Mucosa of descending colon (tissue), 3 donors: ENCODE data around the gene GPR68. TPM values are rescaled to one million over a fixed set of nuclear protein-coding genes. Genes with fewer than 3 reads are reported as not detected.

Source experiments
- ATAC-seq: fragments of 200-7000 bp; cut with Tn5 transposase; one replicate; pipeline ENCODE4 v1.9.1; 2020; ENCODE audit warnings: mild to moderate bottlenecking, moderate library complexity
- DNase-seq, 3 donors: peaks; one replicate each; pipeline ENCODE4 v3.0.0-alpha.2; 2020
- H3K36me3 ChIP-seq: fragments of 200-600 bp; one replicate; pipeline ENCODE4 v1.8.0; 2021; ENCODE audit warnings: low read depth, mild to moderate bottlenecking
- H3K4me1 ChIP-seq: fragments of 200-600 bp; one replicate; pipeline ENCODE4 v1.8.0; 2021; ENCODE audit warnings: low read depth, mild to moderate bottlenecking
- H3K4me3 ChIP-seq: fragments of 200-600 bp; one replicate; pipeline ENCODE4 v1.8.0; 2021; ENCODE audit warnings: mild to moderate bottlenecking
- H3K9me3 ChIP-seq: fragments of 200-600 bp; one replicate; pipeline ENCODE4 v1.8.0; 2021; ENCODE audit warnings: mild to moderate bottlenecking
- CTCF ChIP-seq: fragments of 200-600 bp; IDR thresholded peaks from one replicate; pipeline ENCODE4 v1.8.0; 2022; ENCODE audit warnings: antibody characterized with exemption, mild to moderate bottlenecking
- intact Hi-C, 2 donors: fragments of 100-400 bp; cut with DNase I in 1 of 2; cut with micrococcal nuclease in 1 of 2; formaldehyde crosslinking; loops; one replicate each; pipeline versions ENCODE4 v1.11.0 to v1.11.1; 2022; cut with DNase I, micrococcal nuclease
- total RNA-seq, 3 donors: library from RNA; stranded (reverse); fragmentation: NEBNext Ultra II Directional in 2 of 3; extraction: Animal tissue kit (Norgen Biotek cat#: 25700) in 2 of 3; gene quantifications; one replicate each; pipeline versions ENCODE4 v1.2.1 to v1.2.4, GENCODE V29; 2021 to 2023
- donor health status: DM: no; HTN: no; CAD: no; lungs with moderate emphysema.
- donor health status: DM: no; HTN: no; CAD: no.
- donor health status: DM: no; HTN: yes; CAD: no.

Gene GPR68
- total RNA-seq, 3 donors from 2014 or later, result 1.4 to 2.4 (median 2.3) TPM

GRCh38 chr14:91279354-91279753 lies 34.9 kb upstream of the GPR68 start:
- H3K9me3 ChIP-seq, result no peaks in the 10 kb centered on the region
- TF ChIP-seq CTCF, result no peak
- ATAC-seq (no peak), DNase-seq (no peak)
- H3K4me1 ChIP-seq, result no peaks in the 10 kb centered on the region
- H3K36me3 ChIP-seq, result peaks cover 4% of the 10 kb centered on the region
- intact Hi-C loops, result no loop called here
- H3K4me3 ChIP-seq, result no peak overlapping the region

- no peaks in the 10 kb centered on the region for H3K9me3 ChIP-seq
- no peaks in the 10 kb centered on the region for H3K4me1 ChIP-seq
- no peak for DNase-seq
- H3K36me3 ChIP-seq, result peaks cover 4% of the 10 kb centered on the region
- no peak for TF ChIP-seq CTCF
- intact Hi-C loops, result no loop called here
- ATAC-seq, result no peak
- no peak overlapping the region for H3K4me3 ChIP-seq
Measured at GRCh38 chr14:91278383-91278715, 33.8 kb upstream of the GPR68 start.

- no peak for ATAC-seq
- no peak for TF ChIP-seq CTCF
- intact Hi-C loops, result no loop called here
Measured at GRCh38 chr14:91277546-91278382, 33.3 kb upstream of the GPR68 start.

GRCh38 chr14:91274796-91275195 lies 30.3 kb upstream of the GPR68 start:
- Histone ChIP-seq H3K36me3 (peaks cover 4% of the 10 kb centered on the region), H3K9me3 (no peaks in the 10 kb centered on the region), H3K4me1 (no peaks in the 10 kb centered on the region), H3K4me3 (no peak overlapping the region)
- TF ChIP-seq CTCF, result no peak
- intact Hi-C loops, result no loop called here
- DNase-seq (no peak), ATAC-seq (no peak)

More at GRCh38 chr14:91277546-91278382, 33.3 kb upstream of the GPR68 start:
- Histone ChIP-seq H3K9me3 (no peaks in the 10 kb centered on the region), H3K4me1 (no peaks in the 10 kb centered on the region), H3K4me3 (no peak overlapping the region), H3K36me3 (peaks cover 4% of the 10 kb centered on the region)
- DNase-seq, result no peak

GRCh38 chr14:91273885-91274273 lies 29.4 kb upstream of the GPR68 start:
- no peaks in the 10 kb centered on the region for H3K9me3 ChIP-seq
- intact Hi-C loops, result no loop called here
- no peak for ATAC-seq

More at GRCh38 chr14:91273885-91274273, 29.4 kb upstream of the GPR68 start:
- Histone ChIP-seq H3K36me3 (peaks cover 4% of the 10 kb centered on the region), H3K4me1 (peaks cover 6% of the 10 kb centered on the region), H3K4me3 (no peak overlapping the region)
- TF ChIP-seq CTCF, result no peak
- no peak for DNase-seq
